MM.1S (cell line): ENCODE data around the gene ACRBP.

ENCODE experiments used
- DNase-seq: peaks from one replicate; pipeline ENCODE4 v3.0.0-alpha.2; 2015
- H2AFZ ChIP-seq: fragments of 300-600 bp; sonication (generic); 2 replicates; pipeline ENCODE4 v1.6.0; 2016; ENCODE audit warnings: antibody characterized with exemption, low read length
- H3F3A ChIP-seq: fragments of 300-600 bp; sonication (generic); 2 replicates; pipeline ENCODE4 v1.6.1; 2016; ENCODE audit warnings: mild to moderate bottlenecking, antibody characterized with exemption, low read length, moderate library complexity, mixed read lengths; ENCODE audit not compliant: insufficient read depth
- H3K27ac ChIP-seq: fragments of 300-600 bp; sonication (generic); 2 replicates; pipeline ENCODE4 v1.5.1; 2016; ENCODE audit warnings: mild to moderate bottlenecking, low read length
- H3K27me3 ChIP-seq: fragments of 300-600 bp; sonication (generic); replicated peaks from 2 replicates; pipeline ENCODE4 v1.6.0; 2016; ENCODE audit warnings: low read length; ENCODE audit not compliant: insufficient read depth
- H3K36me3 ChIP-seq: fragments of 300-600 bp; sonication (generic); replicated peaks from 2 replicates; pipeline ENCODE4 v1.6.1; 2016; ENCODE audit warnings: mild to moderate bottlenecking, low read length, mixed read lengths; ENCODE audit not compliant: insufficient read depth
- H3K4me1 ChIP-seq: fragments of 300-600 bp; sonication (generic); 2 replicates; pipeline ENCODE4 v1.6.1; 2016; ENCODE audit warnings: low read length, mixed read lengths
- H3K4me2 ChIP-seq: fragments of 300-600 bp; sonication (generic); 2 replicates; pipeline ENCODE4 v1.6.0; 2016; ENCODE audit warnings: low read depth, low read length
- H3K4me3 ChIP-seq: fragments of 300-600 bp; sonication (generic); 2 replicates; pipeline ENCODE4 v1.5.1; 2016; ENCODE audit warnings: low read length, mixed read lengths
- H3K79me2 ChIP-seq: fragments of 300-600 bp; sonication (generic); 2 replicates; pipeline ENCODE4 v1.6.1; 2016; ENCODE audit warnings: mixed run types, low read length, mixed read lengths
- H3K9ac ChIP-seq: fragments of 300-600 bp; sonication (generic); 2 replicates; pipeline ENCODE4 v1.6.1; 2016; ENCODE audit warnings: low read length, mixed read lengths
- H3K9me2 ChIP-seq: fragments of 300-600 bp; sonication (generic); replicated peaks from 2 replicates; pipeline ENCODE4 v1.6.1; 2016; ENCODE audit warnings: mild to moderate bottlenecking, low read length, mixed read lengths; ENCODE audit not compliant: insufficient read depth
- H3K9me3 ChIP-seq: fragments of 300-600 bp; sonication (generic); replicated peaks from 2 replicates; pipeline ENCODE4 v1.6.1; 2016; ENCODE audit warnings: mild to moderate bottlenecking, low read length, mixed read lengths; ENCODE audit not compliant: insufficient read depth
- H4K20me1 ChIP-seq: fragments of 300-600 bp; sonication (generic); 2 replicates; pipeline ENCODE4 v1.6.1; 2016; ENCODE audit warnings: mild to moderate bottlenecking, low read length, moderate library complexity, mixed read lengths; ENCODE audit not compliant: insufficient read depth
- EZH2 ChIP-seq: fragments of 300-600 bp; sonication (generic); optimal IDR thresholded peaks from 2 replicates; pipeline ENCODE3; 2017; ENCODE audit warnings: low read depth, mild to moderate bottlenecking, antibody characterized with exemption, low read length, mixed read lengths
- EZH2phosphoT487 ChIP-seq: fragments of 300-600 bp; sonication (generic); IDR thresholded peaks from 2 replicates; pipeline ENCODE4 v1.6.1; 2018; ENCODE audit warnings: antibody characterized with exemption, low read length
- TF ChIP-seq, protein P1 (sequence below): fragments of 300-600 bp; sonication (generic); IDR thresholded peaks from 2 replicates; pipeline ENCODE4 v1.5.1; 2016; ENCODE audit warnings: antibody characterized with exemption, low read length, mixed read lengths

ACRBP gene

GRCh38 chr12:6676962-6677361 is 29.7 kb upstream of the ACRBP start:
- no peaks in the 10 kb centered on the region for H3K9me2 ChIP-seq
- DNase-seq, result no peak
- no peaks in the 10 kb centered on the region for H3F3A ChIP-seq
- no peaks in the 10 kb centered on the region for H4K20me1 ChIP-seq
- no peaks in the 10 kb centered on the region for H3K4me1 ChIP-seq
- TF ChIP-seq EZH2phosphoT487 (no peak), EZH2 (no peak)
- TF ChIP-seq, protein P1, sequence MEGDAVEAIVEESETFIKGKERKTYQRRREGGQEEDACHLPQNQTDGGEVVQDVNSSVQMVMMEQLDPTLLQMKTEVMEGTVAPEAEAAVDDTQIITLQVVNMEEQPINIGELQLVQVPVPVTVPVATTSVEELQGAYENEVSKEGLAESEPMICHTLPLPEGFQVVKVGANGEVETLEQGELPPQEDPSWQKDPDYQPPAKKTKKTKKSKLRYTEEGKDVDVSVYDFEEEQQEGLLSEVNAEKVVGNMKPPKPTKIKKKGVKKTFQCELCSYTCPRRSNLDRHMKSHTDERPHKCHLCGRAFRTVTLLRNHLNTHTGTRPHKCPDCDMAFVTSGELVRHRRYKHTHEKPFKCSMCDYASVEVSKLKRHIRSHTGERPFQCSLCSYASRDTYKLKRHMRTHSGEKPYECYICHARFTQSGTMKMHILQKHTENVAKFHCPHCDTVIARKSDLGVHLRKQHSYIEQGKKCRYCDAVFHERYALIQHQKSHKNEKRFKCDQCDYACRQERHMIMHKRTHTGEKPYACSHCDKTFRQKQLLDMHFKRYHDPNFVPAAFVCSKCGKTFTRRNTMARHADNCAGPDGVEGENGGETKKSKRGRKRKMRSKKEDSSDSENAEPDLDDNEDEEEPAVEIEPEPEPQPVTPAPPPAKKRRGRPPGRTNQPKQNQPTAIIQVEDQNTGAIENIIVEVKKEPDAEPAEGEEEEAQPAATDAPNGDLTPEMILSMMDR, result no peak
- peaks cover 29% of the 10 kb centered on the region for H3K36me3 ChIP-seq
- H3K4me2 ChIP-seq, result no peak overlapping the region
- H3K79me2 ChIP-seq, result peaks cover 42% of the 10 kb centered on the region
- H3K9ac ChIP-seq, result no peak overlapping the region
- no peak overlapping the region for H3K4me3 ChIP-seq
- no peak overlapping the region for H3K27ac ChIP-seq
- no peak overlapping the region for H2AFZ ChIP-seq
- H3K9me3 ChIP-seq, result no peaks in the 10 kb centered on the region
- H3K27me3 ChIP-seq, result no peaks in the 10 kb centered on the region

GRCh38 chr12:6672143-6672542 is 24.9 kb upstream of the ACRBP start:
- no peaks in the 10 kb centered on the region for H3F3A ChIP-seq
- no peak overlapping the region for H3K4me2 ChIP-seq
- H2AFZ ChIP-seq, result no peak overlapping the region
- TF ChIP-seq, protein P1, result no peak
- TF ChIP-seq EZH2, result no peak
- no peak for TF ChIP-seq EZH2phosphoT487
- H3K27me3 ChIP-seq, result no peaks in the 10 kb centered on the region
- H3K4me3 ChIP-seq, result no peak overlapping the region
- no peaks in the 10 kb centered on the region for H4K20me1 ChIP-seq
- H3K9ac ChIP-seq, result no peak overlapping the region
- no peaks in the 10 kb centered on the region for H3K9me3 ChIP-seq
- no peak for DNase-seq
- no peaks in the 10 kb centered on the region for H3K4me1 ChIP-seq
- 0 out of 2 replicates have a peak, but pooled peaks cover 10% of the 10 kb centered on the region for H3K79me2 ChIP-seq
- H3K27ac ChIP-seq, result no peak overlapping the region
- H3K9me2 ChIP-seq, result no peaks in the 10 kb centered on the region
- peaks cover 46% of the 10 kb centered on the region for H3K36me3 ChIP-seq

GRCh38 chr12:6667559-6668210 is 20.5 kb upstream of the ACRBP start:
- Histone ChIP-seq H3K9me3 (no peaks in the 10 kb centered on the region), H3K4me3 (no peak overlapping the region), H2AFZ (no peak overlapping the region), H3F3A (peaks cover 10% of the 10 kb centered on the region; the same call in 1 of the 2 replicates), H4K20me1 (no peaks in the 10 kb centered on the region), H3K4me1 (0 out of 2 replicates have a peak, but pooled peaks cover 4% of the 10 kb centered on the region), H3K79me2 (peaks cover 2% of the 10 kb centered on the region), H3K27ac (no peak overlapping the region), H3K4me2 (no peak overlapping the region), H3K9ac (no peak overlapping the region), H3K9me2 (no peaks in the 10 kb centered on the region), H3K36me3 (peaks cover 35% of the 10 kb centered on the region), H3K27me3 (no peaks in the 10 kb centered on the region)
- DNase-seq, result no peak
- TF ChIP-seq, protein P1, result peak; percentile 19
- TF ChIP-seq EZH2 (no peak), EZH2phosphoT487 (no peak)
